OCI-LY3 (cell line): ENCODE results near the gene MNAT1.

Experiments
- H2AFZ ChIP-seq: fragments of 200-600, 300-600 bp; shearing (Covaris generic); 2 replicates; pipeline ENCODE4 v1.6.0; 2014; ENCODE audit warnings: antibody characterized with exemption, low read depth, low read length
- H3K27ac ChIP-seq: fragments of 200-600, 300-600 bp; sonication (generic); 2 replicates; pipeline ENCODE4 v1.5.1; 2014; ENCODE audit warnings: mild to moderate bottlenecking, low read length, moderate library complexity, mixed read lengths
- H3K27me3 ChIP-seq: fragments of 200-600, 300-600 bp; sonication (generic); 2 replicates; pipeline ENCODE4 v1.6.1; 2014; ENCODE audit warnings: low read depth, low read length, mixed read lengths
- H3K36me3 ChIP-seq: fragments of 200-600, 300-600 bp; sonication (generic); replicated peaks from 2 replicates; pipeline ENCODE3; 2014; ENCODE audit warnings: low read depth, low read length, mixed read lengths
- H3K4me1 ChIP-seq: fragments of 300-600, 200-600 bp; sonication (generic); 2 replicates; pipeline ENCODE4 v1.6.1; 2014; ENCODE audit warnings: low read length, mixed read lengths
- H3K4me2 ChIP-seq: fragments of 200-600, 300-600 bp; sonication (generic); 2 replicates; pipeline ENCODE4 v1.6.1; 2014; ENCODE audit warnings: low read length, mixed read lengths
- H3K4me3 ChIP-seq: fragments of 300-600, 200-600 bp; sonication (generic); 2 replicates; pipeline ENCODE4 v1.5.1; 2014; ENCODE audit warnings: antibody characterized with exemption, mild to moderate bottlenecking, low read length, moderate library complexity
- H3K79me2 ChIP-seq: fragments of 300-600, 200-600 bp; shearing (Covaris generic); 2 replicates; pipeline ENCODE4 v1.6.1; 2014; ENCODE audit warnings: mild to moderate bottlenecking, low read length, mixed read lengths
- H3K9ac ChIP-seq: fragments of 300-600, 200-600 bp; shearing (Covaris generic); 2 replicates; pipeline ENCODE4 v1.6.0; 2014; ENCODE audit warnings: mild to moderate bottlenecking, low read length, moderate library complexity
- H3K9me3 ChIP-seq: fragments of 200-600, 300-600 bp; shearing (Covaris generic); 2 replicates; pipeline ENCODE4 v1.6.1; 2014; ENCODE audit warnings: low read length, mixed read lengths; ENCODE audit not compliant: insufficient read depth
- H4K20me1 ChIP-seq: fragments of 200-600, 300-600 bp; sonication (generic); 2 replicates; pipeline ENCODE4 v1.6.1; 2016; ENCODE audit warnings: low read length, mixed read lengths; ENCODE audit not compliant: insufficient read depth
- EZH2phosphoT487 ChIP-seq: fragments of 200-600 bp; shearing (Covaris generic); IDR thresholded peaks from 2 replicates; pipeline ENCODE4 v1.6.1; 2018; ENCODE audit warnings: antibody characterized with exemption, mixed run types, low read depth
- TF ChIP-seq, protein P1 (sequence below): fragments of 200-600, 300-600 bp; sonication (generic); IDR thresholded peaks from 2 replicates; pipeline ENCODE4 v1.5.1; 2014; ENCODE audit warnings: antibody characterized with exemption, low read length, low read depth

MNAT1 gene

GRCh38 chr14:60700598-60700997 lies 34.0 kb upstream of the MNAT1 start:
- Histone ChIP-seq H4K20me1 (no peaks in the 10 kb centered on the region), H3K36me3 (no peaks in the 10 kb centered on the region), H3K9me3 (no peaks in the 10 kb centered on the region; the same call in 1 of the 2 replicates), H3K4me3 (no peak overlapping the region), H3K27ac (no peak overlapping the region), H3K4me1 (no peaks in the 10 kb centered on the region), H3K27me3 (no peaks in the 10 kb centered on the region), H3K4me2 (no peak overlapping the region), H3K9ac (no peak overlapping the region), H3K79me2 (no peaks in the 10 kb centered on the region), H2AFZ (no peak overlapping the region)
- TF ChIP-seq EZH2phosphoT487: no peak
- TF ChIP-seq, protein P1, sequence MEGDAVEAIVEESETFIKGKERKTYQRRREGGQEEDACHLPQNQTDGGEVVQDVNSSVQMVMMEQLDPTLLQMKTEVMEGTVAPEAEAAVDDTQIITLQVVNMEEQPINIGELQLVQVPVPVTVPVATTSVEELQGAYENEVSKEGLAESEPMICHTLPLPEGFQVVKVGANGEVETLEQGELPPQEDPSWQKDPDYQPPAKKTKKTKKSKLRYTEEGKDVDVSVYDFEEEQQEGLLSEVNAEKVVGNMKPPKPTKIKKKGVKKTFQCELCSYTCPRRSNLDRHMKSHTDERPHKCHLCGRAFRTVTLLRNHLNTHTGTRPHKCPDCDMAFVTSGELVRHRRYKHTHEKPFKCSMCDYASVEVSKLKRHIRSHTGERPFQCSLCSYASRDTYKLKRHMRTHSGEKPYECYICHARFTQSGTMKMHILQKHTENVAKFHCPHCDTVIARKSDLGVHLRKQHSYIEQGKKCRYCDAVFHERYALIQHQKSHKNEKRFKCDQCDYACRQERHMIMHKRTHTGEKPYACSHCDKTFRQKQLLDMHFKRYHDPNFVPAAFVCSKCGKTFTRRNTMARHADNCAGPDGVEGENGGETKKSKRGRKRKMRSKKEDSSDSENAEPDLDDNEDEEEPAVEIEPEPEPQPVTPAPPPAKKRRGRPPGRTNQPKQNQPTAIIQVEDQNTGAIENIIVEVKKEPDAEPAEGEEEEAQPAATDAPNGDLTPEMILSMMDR: no peak

DNA sequence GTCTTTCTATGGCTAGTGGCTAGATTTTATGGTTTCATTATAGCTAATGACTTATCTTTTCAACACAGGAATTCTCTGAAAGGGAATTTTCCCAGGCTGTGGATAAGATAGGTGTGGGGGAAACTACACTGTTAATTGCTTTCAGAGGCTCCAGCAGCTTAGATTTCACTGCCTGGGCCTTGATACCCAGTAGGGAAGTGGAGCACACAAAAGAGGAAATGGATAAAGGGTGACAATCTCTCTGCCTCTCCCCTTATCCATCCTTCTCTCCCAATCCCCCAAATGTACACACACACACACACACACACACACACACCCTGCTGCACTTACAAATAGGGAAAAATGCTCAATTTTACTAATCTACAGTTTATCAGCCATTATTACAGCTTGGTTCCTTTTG lies 29.5 kb upstream of the MNAT1 start:
- Histone ChIP-seq H2AFZ (no peak overlapping the region), H3K79me2 (no peaks in the 10 kb centered on the region), H3K4me1 (no peaks in the 10 kb centered on the region), H3K9me3 (no peaks in the 10 kb centered on the region; the same call in 1 of the 2 replicates), H4K20me1 (no peaks in the 10 kb centered on the region), H3K4me3 (no peak overlapping the region), H3K4me2 (no peak overlapping the region), H3K27ac (no peak overlapping the region), H3K9ac (no peak overlapping the region), H3K27me3 (no peaks in the 10 kb centered on the region), H3K36me3 (no peaks in the 10 kb centered on the region)
- no peak for TF ChIP-seq EZH2phosphoT487
- TF ChIP-seq, protein P1: no peak

- Histone ChIP-seq H3K27me3 (no peaks in the 10 kb centered on the region), H3K9ac (no peak overlapping the region), H2AFZ (no peak overlapping the region), H3K9me3 (no peaks in the 10 kb centered on the region), H3K4me1 (no peaks in the 10 kb centered on the region), H3K27ac (no peak overlapping the region), H4K20me1 (no peaks in the 10 kb centered on the region), H3K4me3 (no peak overlapping the region), H3K79me2 (no peaks in the 10 kb centered on the region), H3K4me2 (no peak overlapping the region), H3K36me3 (no peaks in the 10 kb centered on the region)
- no peak for TF ChIP-seq EZH2phosphoT487
- TF ChIP-seq, protein P1: no peak
Measured at GRCh38 chr14:60707858-60708257, 26.7 kb upstream of the MNAT1 start.

DNA sequence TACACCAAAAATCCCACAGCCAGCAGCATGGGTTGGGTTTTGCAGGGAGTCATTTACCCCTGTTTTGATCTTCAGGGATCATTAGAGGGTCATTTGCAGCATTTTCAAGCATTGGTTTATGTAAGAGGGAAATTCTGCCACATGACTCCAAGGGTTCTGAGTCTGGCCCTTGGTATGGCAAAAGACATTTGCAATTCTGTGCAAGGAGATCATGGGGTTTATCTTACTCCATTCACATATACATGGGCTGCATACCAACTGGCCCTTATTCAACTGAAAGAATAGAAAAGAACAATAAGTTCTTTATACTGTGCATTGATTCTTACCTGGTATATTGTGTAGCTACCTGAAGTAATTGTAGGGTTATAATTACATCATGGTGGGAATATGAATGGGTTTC lies 24.1 kb upstream of the MNAT1 start:
- H3K4me2 ChIP-seq: no peak overlapping the region

More for the DNA sequence above, 24.1 kb upstream of the MNAT1 start:
- no peak overlapping the region for H3K9ac ChIP-seq
- no peaks in the 10 kb centered on the region for H3K4me1 ChIP-seq
- H3K79me2 ChIP-seq: no peaks in the 10 kb centered on the region
- H4K20me1 ChIP-seq: no peaks in the 10 kb centered on the region
- TF ChIP-seq, protein P1: no peak
- no peak for TF ChIP-seq EZH2phosphoT487
- H3K27me3 ChIP-seq: no peaks in the 10 kb centered on the region
- no peak overlapping the region for H3K27ac ChIP-seq
- no peaks in the 10 kb centered on the region for H3K36me3 ChIP-seq
- no peak overlapping the region for H2AFZ ChIP-seq
- no peaks in the 10 kb centered on the region for H3K9me3 ChIP-seq
- no peak overlapping the region for H3K4me3 ChIP-seq
